Activated B cell treated with CpG ODN at 0.5 μM for 24 hours (primary cell): Measurements from ENCODE around the gene SUPT4H1. TPM values are rescaled to one million over a fixed set of nuclear protein-coding genes. Genes with fewer than 3 reads are reported as not detected.

Source experiments
- ATAC-seq: fragments of 200-7000 bp; cut with Tn5 transposase; one replicate; pipeline ENCODE4 v1.10.0; 2021; ENCODE audit warnings: low read depth, mild to moderate bottlenecking, moderate library complexity
- CTCF ChIA-PET: fragments of 350-600 bp; sonication (Branson Sonifier 250); formaldehyde crosslinking; loops from one replicate; lab custom pipeline; 2021; ENCODE audit warnings: antibody characterized with exemption; lab: Charles Lee
- POLR2A ChIA-PET: fragments of 350-600 bp; sonication (Branson Sonifier 250); formaldehyde crosslinking; loops from one replicate; lab custom pipeline; 2021; ENCODE audit warnings: antibody characterized with exemption; lab: Charles Lee
- DNase-seq: peaks from one replicate; pipeline ENCODE4 v3.0.0; 2022
- H3K27ac Mint-ChIP-seq: one replicate; pipeline ENCODE4 v1.8.0; 2020; ENCODE audit warnings: mixed read lengths
- H3K27me3 Mint-ChIP-seq: one replicate; pipeline ENCODE4 v1.8.0; 2021; ENCODE audit warnings: mixed read lengths
- H3K36me3 Mint-ChIP-seq: one replicate; pipeline ENCODE4 v1.8.0; 2021; ENCODE audit warnings: low read depth, mixed read lengths
- H3K4me1 Mint-ChIP-seq: one replicate; pipeline ENCODE4 v1.8.0; 2021; ENCODE audit warnings: mixed read lengths
- H3K4me3 Mint-ChIP-seq: one replicate; pipeline ENCODE4 v1.8.0; 2020; ENCODE audit warnings: mild to moderate bottlenecking, mixed read lengths
- H3K9me3 Mint-ChIP-seq: one replicate; pipeline ENCODE4 v1.8.0; 2020; ENCODE audit warnings: mixed read lengths
- intact Hi-C: fragments of 100-400 bp; cut with micrococcal nuclease; formaldehyde crosslinking; loops from one replicate; pipeline ENCODE4 v1.15.1; 2024
- total RNA-seq: library from RNA; stranded (reverse); gene quantifications from 2 replicates; pipeline ENCODE4 v1.2.3, GENCODE V29; 2022
- TF ChIP-seq, protein P1 (sequence below): fragments of 200-600 bp; IDR thresholded peaks from one replicate; pipeline ENCODE4 v1.8.0; 2022; ENCODE audit warnings: antibody characterized with exemption, mild to moderate bottlenecking

The SUPT4H1 gene
- total RNA-seq, 1 donor from 2014 or later: 90.2 TPM

- ChIA-PET POLR2A (interaction anchor here (0.5 to 2.1 kb wide), 6 partner anchors 9 to 90 kb away, joined by 3 to 8 read pairs (median 4); partner anchors contain the start of gene SUPT4H1), CTCF (no interaction called here)
- Mint-ChIP-seq H3K4me1 (no peaks in the 10 kb centered on the region), H3K27me3 (no peaks in the 10 kb centered on the region), H3K4me3 (no peak overlapping the region), H3K27ac (no peak overlapping the region), H3K9me3 (no peaks in the 10 kb centered on the region), H3K36me3 (peaks cover 6% of the 10 kb centered on the region)
- ATAC-seq: no peak
- TF ChIP-seq, protein P1, sequence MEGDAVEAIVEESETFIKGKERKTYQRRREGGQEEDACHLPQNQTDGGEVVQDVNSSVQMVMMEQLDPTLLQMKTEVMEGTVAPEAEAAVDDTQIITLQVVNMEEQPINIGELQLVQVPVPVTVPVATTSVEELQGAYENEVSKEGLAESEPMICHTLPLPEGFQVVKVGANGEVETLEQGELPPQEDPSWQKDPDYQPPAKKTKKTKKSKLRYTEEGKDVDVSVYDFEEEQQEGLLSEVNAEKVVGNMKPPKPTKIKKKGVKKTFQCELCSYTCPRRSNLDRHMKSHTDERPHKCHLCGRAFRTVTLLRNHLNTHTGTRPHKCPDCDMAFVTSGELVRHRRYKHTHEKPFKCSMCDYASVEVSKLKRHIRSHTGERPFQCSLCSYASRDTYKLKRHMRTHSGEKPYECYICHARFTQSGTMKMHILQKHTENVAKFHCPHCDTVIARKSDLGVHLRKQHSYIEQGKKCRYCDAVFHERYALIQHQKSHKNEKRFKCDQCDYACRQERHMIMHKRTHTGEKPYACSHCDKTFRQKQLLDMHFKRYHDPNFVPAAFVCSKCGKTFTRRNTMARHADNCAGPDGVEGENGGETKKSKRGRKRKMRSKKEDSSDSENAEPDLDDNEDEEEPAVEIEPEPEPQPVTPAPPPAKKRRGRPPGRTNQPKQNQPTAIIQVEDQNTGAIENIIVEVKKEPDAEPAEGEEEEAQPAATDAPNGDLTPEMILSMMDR: no peak
- intact Hi-C loops: no loop called here
- DNase-seq: no peak
Observed at GRCh38 chr17:58360296-58361063, 8.5 kb upstream of the SUPT4H1 start.

GRCh38 chr17:58358408-58359172, 6.6 kb upstream of the SUPT4H1 start:
- H3K27ac Mint-ChIP-seq: no peak overlapping the region
- no peaks in the 10 kb centered on the region for H3K9me3 Mint-ChIP-seq
- CTCF ChIA-PET: no interaction called here
- TF ChIP-seq, protein P1: no peak
- peaks cover 6% of the 10 kb centered on the region for H3K36me3 Mint-ChIP-seq
- H3K4me1 Mint-ChIP-seq: peaks cover 4% of the 10 kb centered on the region
- POLR2A ChIA-PET: interaction anchor here (1.0 to 1.3 kb wide), 3 partner anchors 14 to 31 kb away, joined by 3 to 4 read pairs (median 3); no protein-coding TSS in a partner anchor
- H3K27me3 Mint-ChIP-seq: no peaks in the 10 kb centered on the region
- DNase-seq (no peak), ATAC-seq (no peak)
- H3K4me3 Mint-ChIP-seq: no peak overlapping the region
- intact Hi-C loops: no loop called here

DNA sequence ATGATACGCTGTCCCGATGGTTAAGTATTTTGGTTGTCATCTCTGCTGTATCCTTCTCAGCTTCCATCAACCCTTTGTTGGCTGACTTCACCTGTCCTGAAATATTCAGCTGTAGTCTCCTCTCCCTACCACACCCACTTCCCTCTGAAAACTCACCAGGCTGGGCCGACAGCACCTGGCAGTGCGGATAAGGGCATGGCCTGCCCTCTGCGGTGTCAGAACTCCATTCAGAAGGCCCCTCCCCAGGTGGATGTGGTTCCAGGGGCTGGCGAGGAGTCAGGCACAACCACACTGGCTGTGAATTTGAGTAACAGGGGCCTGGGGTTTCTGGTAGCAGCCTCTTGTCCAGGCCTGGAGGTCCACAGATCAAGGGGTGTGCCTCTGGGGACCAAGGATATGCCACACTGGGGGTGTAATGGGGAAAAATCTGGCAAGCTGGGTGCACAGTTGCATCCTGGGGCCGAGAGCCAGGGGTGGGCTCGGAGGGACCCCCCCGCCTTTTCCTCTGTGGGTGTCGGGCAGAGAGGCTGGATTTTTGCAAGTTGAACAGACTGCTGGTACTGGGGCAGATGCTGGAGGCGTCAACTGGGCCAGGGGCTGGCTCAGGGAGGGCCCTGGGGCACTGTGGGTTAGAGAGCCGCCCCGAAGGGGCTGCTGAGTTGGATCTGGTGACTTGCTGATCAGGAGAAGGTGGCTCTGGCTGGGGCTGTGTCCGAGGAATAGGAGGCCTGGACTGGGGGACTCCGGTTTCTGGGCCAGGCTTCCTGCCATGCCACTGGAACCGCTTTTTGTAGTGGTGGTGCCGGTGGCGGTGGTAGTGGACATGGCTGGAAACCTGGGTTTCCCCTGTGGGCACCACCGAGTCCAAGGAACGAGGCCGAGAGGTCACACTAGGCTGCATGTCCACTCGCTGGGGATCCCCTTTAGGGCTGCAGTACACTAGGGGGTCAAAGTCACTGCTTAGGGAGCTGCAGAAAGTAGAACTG, 5.6 kb upstream of the SUPT4H1 start:
- CTCF ChIA-PET: interaction anchor here (2.9 kb wide), 1 partner anchor 40 kb away, joined by 11 read pairs; no protein-coding TSS in a partner anchor
- Mint-ChIP-seq H3K27me3 (no peaks in the 10 kb centered on the region), H3K4me3 (no peak overlapping the region), H3K4me1 (peaks cover 14% of the 10 kb centered on the region), H3K36me3 (peaks cover 3% of the 10 kb centered on the region), H3K27ac (no peak overlapping the region), H3K9me3 (no peaks in the 10 kb centered on the region)
- intact Hi-C loops: no loop called here
- no peak for DNase-seq
- POLR2A ChIA-PET: interaction anchor here (0.9 to 8.6 kb wide), 3 partner anchors 10 to 30 kb away, joined by 4 to 859 read pairs (median 4); no protein-coding TSS in a partner anchor
- no peak for ATAC-seq
- TF ChIP-seq, protein P1: no peak

DNA sequence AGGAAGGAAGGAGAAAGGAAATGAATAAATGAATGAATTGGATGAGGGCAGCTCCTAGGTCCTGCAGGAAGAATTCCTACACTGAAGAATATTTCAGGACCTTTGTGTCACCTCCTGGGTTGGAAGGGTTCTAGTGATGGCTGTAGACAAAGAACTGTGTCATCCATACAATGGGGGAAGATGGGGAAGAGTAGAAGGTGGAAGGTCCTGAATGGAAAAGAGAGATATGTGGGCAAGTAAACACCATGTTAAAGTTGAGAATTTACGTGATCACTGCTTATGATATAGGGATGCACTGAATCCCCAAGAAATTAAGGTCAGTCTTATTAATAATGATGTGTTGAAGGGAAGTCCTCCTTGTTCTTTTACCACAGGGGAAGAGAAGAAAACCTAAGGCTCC, 4.2 kb upstream of the SUPT4H1 start:
- intact Hi-C loops: no loop called here
- CTCF ChIA-PET: interaction anchor here (1.3 to 2.9 kb wide), 2 partner anchors 39 to 62 kb away, joined by 6 to 11 read pairs; no protein-coding TSS in a partner anchor
- H3K27ac Mint-ChIP-seq: no peak overlapping the region
- TF ChIP-seq, protein P1: no peak
- DNase-seq: no peak
- H3K4me3 Mint-ChIP-seq: no peak overlapping the region
- H3K9me3 Mint-ChIP-seq: no peaks in the 10 kb centered on the region
- ATAC-seq: no peak
- POLR2A ChIA-PET: interaction anchor here (0.9 to 8.6 kb wide), 6 partner anchors 8 to 275 kb away, joined by 4 to 859 read pairs (median 50); partner anchors contain the start of gene TSPOAP1
- peaks cover 8% of the 10 kb centered on the region for H3K36me3 Mint-ChIP-seq
- H3K4me1 Mint-ChIP-seq: peaks cover 25% of the 10 kb centered on the region
- H3K27me3 Mint-ChIP-seq: no peaks in the 10 kb centered on the region
